Ureter (tissue), 1 donor: ENCODE measurements around the gene OGG1. TPM values are rescaled to one million over a fixed set of nuclear protein-coding genes. Genes with fewer than 3 reads are reported as not detected.

ENCODE experiments used
- DNase-seq: peaks from one replicate; pipeline ENCODE4 v3.0.0-alpha.2; 2020; ENCODE audit warnings: low spot score
- total RNA-seq: library from RNA; stranded (reverse); gene quantifications from one replicate; pipeline ENCODE4 v1.2.4, GENCODE V29; 2023
- donor health status: DM: yes; HTN: yes; CAD: no.

Gene OGG1
- total RNA-seq, result 25.3 TPM

GRCh38 chr3:9749645-9750555 lies at the start of gene OGG1:
Gene OGG1 (plus strand): TSS chr3:9749952. CDS start chr3:9750287, 335 bp downstream.
- DNase-seq, result peak; percentile 99

DNA sequence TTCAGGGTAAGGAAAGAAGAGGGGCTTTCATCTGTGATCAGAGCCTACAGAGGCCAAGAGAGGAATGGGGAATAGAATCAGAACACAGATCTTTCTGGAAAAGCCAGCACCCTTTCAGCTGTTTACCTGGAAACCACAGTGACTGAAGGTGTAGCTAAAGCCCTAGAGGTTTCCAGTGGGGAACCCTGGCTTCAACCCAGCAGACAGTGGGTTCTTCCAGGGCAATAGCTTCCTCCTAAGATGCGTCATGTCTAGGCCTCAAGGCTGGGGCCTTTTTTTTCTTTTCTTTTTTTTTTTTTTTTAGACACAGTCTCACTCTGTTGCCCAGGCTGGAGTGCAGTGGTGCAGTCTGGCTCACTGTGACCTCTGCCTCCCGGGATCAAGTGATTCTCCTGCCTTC lies 49.2 kb upstream of the OGG1 start:
- no peak for DNase-seq

DNA sequence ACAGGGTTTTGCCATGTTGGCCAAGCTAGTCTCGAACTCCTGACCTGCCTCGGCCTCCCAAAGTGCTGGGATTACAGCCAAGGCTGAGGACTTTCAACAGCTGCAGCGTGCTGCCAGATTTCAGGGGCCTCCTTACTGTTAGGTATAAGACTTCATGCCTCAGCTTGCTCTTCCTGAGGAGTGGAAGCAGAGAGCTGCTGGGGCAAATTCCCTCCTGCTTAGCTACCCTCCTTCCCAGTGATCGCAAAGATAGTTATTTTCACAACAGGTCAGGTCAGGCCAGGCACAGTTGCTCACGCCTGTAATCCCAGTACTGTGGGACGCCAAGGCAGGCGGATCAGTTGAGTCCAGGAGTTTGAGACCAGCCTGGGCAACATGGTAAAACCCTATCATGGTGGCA lies 48.7 kb upstream of the OGG1 start:
- DNase-seq, result no peak

GRCh38 chr3:9701711-9702110 lies 48.0 kb upstream of the OGG1 start:
- no peak for DNase-seq

DNA sequence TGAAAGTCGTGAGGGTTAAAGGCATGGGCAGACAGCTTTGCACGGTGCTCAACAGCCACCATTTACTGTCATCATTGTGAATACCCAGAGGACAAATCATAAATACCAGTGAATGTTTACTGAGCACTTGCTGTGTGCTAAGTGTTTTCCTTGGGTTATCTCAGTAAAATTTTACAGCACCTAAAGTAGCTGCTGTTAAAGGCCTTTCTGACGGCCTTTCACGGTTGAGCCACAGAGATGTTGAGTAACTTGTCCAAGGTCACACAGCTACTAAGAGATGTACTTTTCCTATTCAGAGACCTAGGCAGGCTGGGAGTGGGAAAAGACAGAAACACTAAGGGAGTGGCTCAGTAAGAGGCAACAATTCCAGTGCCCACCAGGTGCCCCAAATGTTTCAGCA lies 46.5 kb upstream of the OGG1 start:
- no peak for DNase-seq

DNA sequence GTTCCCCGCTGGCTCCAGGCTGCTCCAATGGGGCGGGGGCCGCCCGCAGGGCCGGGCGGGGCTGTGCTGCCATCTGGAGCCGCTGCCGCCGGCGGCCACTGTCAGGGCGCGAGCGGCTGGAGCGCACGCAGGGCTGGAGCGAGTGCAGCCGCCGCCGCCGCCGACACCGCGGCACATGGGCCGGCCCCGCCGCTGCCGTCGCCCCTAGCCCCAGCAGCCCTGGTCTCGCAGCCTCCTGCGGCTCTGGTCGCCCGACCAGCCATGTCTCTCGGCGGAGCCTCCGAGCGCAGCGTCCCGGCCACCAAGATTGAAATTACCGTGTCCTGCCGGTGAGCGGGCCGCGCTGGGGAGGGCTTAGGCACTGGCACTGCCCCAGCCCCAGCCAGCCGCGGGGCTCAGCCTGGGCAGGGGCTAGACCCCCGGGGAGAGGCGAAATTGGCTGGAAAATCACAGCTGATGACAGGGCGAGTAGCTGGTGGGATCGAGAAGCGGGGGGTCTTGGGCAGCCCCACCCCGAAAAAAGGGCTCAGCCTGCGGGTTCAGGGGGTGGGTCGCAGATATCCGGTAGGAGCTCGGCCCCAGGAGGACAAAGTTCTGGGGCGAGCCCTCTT lies 45.9 kb upstream of the OGG1 start, which contains the start of gene CPNE9:
TSS of gene CPNE9 (plus strand) at position 98 of the 611 bp plus-strand sequence. CDS start at position 262, 164 bp downstream.
- no peak for DNase-seq

GRCh38 chr3:9704347-9705322 lies 45.1 kb upstream of the OGG1 start:
- no peak for DNase-seq

- DNase-seq, result no peak
Measured at GRCh38 chr3:9710174-9710739, 39.5 kb upstream of the OGG1 start.

DNA sequence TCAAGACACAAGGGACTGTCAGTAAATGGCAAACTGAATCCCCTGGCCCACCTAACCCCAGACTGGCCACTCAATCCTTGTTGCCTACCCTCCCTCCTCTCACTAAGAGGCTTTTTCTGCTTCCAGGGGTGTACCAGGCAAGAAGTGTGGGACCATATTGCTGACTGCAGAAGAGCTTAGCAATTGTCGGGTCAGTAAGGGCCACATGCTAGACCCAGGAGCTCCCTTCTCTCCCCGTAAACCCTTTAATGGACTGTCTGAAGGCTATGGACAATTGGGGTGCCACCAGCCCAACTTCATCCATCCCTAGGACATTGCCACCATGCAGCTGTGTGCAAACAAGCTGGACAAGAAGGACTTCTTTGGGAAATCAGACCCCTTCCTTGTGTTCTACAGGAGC lies 37.3 kb upstream of the OGG1 start:
- no peak for DNase-seq

GRCh38 chr3:9713142-9713541 lies 36.6 kb upstream of the OGG1 start:
- DNase-seq, result no peak

- DNase-seq, result no peak
Measured at GRCh38 chr3:9715136-9715535, 34.6 kb upstream of the OGG1 start.

DNA sequence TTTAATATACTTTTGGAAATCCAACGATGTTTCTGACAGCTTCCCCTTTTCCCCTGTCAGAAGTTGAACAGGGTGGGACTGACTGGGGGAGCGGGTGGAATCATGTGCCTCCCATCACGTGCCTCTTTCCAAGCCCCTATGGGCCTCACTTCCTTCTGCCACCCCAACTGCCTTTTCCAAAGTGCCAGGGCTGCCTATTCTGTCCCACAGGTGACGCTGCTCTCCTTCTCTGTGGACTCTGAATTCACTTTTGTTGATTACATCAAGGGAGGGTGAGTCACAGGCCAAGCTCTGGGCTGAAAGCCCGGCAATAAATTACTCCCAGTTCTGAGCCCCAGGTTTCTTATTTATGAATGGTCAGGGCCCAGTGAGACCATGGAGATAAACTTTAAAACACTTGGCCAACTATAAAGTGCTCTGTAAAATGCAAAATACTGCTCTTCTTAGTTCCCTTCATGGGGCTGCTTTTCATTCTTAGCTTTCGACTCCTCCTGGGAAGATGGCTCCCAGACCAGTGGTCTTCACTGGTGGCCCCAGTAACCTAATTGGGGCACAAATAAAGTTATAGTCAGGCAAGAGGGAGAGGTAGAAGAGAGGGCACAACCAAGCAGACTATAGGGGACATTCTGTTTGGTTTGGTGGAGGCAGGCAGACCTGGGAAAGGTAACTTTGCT lies 33.9 kb upstream of the OGG1 start:
- DNase-seq, result peak; percentile 88

DNA sequence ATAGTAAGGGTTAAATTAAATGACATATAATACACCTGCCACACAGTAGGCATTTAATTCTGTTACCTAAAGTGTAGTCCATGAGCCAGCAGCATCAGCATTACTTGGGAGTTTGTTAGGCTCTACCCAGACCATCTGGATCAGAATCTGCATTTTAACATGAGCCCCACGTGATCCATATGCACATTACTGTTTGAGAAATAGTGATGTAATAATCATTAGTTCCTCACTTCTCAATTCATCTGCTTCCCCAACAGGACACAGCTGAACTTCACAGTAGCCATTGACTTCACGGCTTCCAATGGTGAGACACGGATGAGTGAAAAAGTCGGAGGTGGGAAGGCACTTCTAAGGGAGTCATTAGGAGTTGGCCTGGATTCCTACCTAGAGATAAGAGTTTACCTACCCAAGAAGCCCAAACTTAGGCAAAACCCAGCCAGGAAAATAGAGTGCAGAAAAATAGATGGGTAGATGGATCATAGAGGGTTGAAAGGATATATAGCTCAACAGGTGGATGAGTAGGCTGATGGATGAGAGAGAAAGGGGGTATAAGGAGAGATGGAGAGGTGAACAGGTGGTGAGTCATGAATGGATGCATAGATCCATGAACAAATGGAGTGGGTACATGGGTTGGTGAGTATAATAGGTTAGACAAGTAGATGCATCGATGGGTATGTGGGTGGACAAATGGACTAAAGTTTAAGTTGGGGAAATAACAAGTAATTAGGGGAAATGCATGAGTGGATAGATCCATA lies 32.8 kb upstream of the OGG1 start:
- DNase-seq, result no peak

DNA sequence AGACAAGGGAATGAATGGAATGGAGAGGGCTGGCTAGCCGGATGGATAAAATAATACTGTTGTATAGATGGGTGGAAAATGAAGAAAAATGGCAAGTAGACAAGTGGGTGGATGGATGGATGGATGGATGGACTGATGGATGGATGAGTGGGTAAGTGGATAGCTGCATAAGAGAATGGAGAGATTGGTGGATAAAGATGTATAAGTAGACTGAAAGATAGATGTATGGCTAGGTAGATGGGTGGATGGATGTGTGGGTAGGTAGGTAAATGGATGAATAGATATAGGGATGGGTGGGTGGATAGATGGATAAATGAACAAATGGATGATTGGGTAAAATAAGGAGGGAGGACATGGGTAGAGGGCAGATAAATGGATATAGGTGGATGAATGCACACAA lies 32.2 kb upstream of the OGG1 start:
- no peak for DNase-seq

DNA sequence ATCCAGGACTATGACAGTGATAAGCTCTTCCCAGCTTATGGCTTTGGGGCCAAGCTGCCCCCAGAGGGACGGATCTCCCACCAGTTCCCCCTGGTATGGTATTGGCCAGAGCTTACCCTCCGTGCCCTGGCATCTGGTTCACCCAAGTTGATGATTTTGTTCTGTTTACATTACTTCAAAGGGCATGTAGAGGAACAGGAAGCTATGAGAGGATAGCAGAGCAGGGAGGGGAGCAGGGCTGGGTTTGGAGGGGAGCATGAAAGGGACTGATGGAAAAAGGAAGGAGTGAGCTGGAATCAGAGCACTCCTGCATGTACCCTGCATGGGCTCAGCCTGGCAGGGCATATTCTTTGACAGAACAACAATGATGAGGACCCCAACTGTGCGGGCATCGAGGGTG lies 31.6 kb upstream of the OGG1 start:
- no peak for DNase-seq

GRCh38 chr3:9721015-9721699 lies 28.6 kb upstream of the OGG1 start:
- no peak for DNase-seq

DNA sequence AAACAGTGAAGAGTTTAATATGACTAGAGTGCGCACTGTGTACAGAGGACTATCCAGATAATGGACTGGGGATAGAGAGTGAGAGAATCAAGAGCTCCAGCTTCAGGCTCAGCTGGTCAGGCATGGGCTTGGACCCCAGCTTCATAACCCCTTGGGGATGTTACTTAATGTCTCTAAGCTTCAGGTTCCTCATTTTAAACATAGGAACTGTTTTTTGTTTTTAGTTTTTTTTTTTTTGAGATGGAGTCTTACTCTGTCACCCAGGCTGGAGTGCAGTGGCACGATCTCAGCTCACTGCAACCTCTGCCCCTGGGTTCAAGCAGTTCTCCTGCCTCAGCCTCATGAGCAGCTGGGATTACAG lies 28.1 kb upstream of the OGG1 start:
- DNase-seq, result no peak

- DNase-seq, result no peak
Measured at GRCh38 chr3:9725775-9726515, 23.8 kb upstream of the OGG1 start.

GRCh38 chr3:9727041-9727595 lies 22.6 kb upstream of the OGG1 start:
- no peak for DNase-seq
